Measurements from ENCODE around the gene RFFL. TPM values are rescaled to one million over a fixed set of nuclear protein-coding genes. Genes with fewer than 3 reads are reported as not detected.

RFFL gene
- total and polyA plus RNA-seq, 9 of the 15 experiments (the other 6 are each of a cell fraction or from before 2014, with no cell fraction given) = 3.4 to 18.1 (median 12.8) TPM

GRCh38 chr17:34981538-34982241, 81.8 kb downstream of the RFFL start (continued):
- peak; percentile 27 for TF ChIP-seq TAF1 (IDR thresholded peaks at IDR 0.05; ENCODE audit: control insufficient read depth, extremely low read depth, insufficient read depth, low read length, severe bottlenecking)
- TF ChIP-seq ZNF146 (CRISPR knock-in tag; IDR thresholded peaks at IDR 0.05; ENCODE audit: unreplicated experiment) = no peak
- no peak for TF ChIP-seq ELF4 (CRISPR knock-in tag; IDR thresholded peaks at IDR 0.05)
- TF ChIP-seq SMC3 (conservative IDR thresholded peaks at IDR 0.05; ENCODE audit: insufficient read depth, low read depth, low read length) = no peak
- TF ChIP-seq NCOA2 (IDR thresholded peaks at IDR 0.05; ENCODE audit: partially characterized antibody in 2 of 2) = no peak
- no peak for TF ChIP-seq MYC (IDR thresholded peaks at IDR 0.05; ENCODE audit: low read depth, low read length)
- TF ChIP-seq MYC (CRISPR knock-in tag; IDR thresholded peaks at IDR 0.05; ENCODE audit: borderline replicate concordance, low read depth) = no peak
- TF ChIP-seq BHLHE40 (IDR thresholded peaks at IDR 0.05; ENCODE audit: low read length) = peak; percentile 7; the same call in 1 of the 2 replicates
- TF ChIP-seq SFPQ (IDR thresholded peaks at IDR 0.05; ENCODE audit: low read depth, low read length) = no peak
- TF ChIP-seq CBX8 (IDR thresholded peaks at IDR 0.05; ENCODE audit: borderline replicate concordance, extremely low read depth, low read depth, low read length, poor library complexity, severe bottlenecking) = no peak
- TF ChIP-seq RFX5 (IDR thresholded peaks at IDR 0.05; ENCODE audit: low read depth, low read length) = no peak
- TF ChIP-seq PKNOX1 (IDR thresholded peaks at IDR 0.05) = peak; percentile 94
- TF ChIP-seq THRB (CRISPR knock-in tag; conservative IDR thresholded peaks at IDR 0.05) = no peak
- TF ChIP-seq FOXM1 (IDR thresholded peaks at IDR 0.05; ENCODE audit: low read depth) = peak; percentile 55; the same call in 1 of the 2 replicates
- no peak for TF ChIP-seq FOXM1 (CRISPR knock-in tag; IDR thresholded peaks at IDR 0.05; ENCODE audit: low read depth)
- no peak for TF ChIP-seq ARID2 (IDR thresholded peaks at IDR 0.05)
- 0 out of 2 replicates have a peak, but pooled peaks have one; percentile 15 for TF ChIP-seq KLF13 (tag; IDR thresholded peaks at IDR 0.05; ENCODE audit: borderline replicate concordance, low read depth)
- no peak for TF ChIP-seq ZNF124 (CRISPR knock-in tag; IDR thresholded peaks at IDR 0.05)
- no peak for TF ChIP-seq NCOA4 (IDR thresholded peaks at IDR 0.05; ENCODE audit: partially characterized antibody)

Data from K562 (cell line).